GM12878 (cell line): ENCODE data around the gene ADORA2B. TPM values are rescaled to one million over a fixed set of nuclear protein-coding genes. Genes with fewer than 3 reads are reported as not detected.

Experiments used
- ASH2L ChIP-seq: fragments of 300-600, 200-600 bp; sonication (generic); IDR thresholded peaks from 2 replicates; pipeline ENCODE4 v1.6.1; 2017; ENCODE audit warnings: low read depth, mild to moderate bottlenecking, borderline replicate concordance
- NFIC ChIP-seq: IDR thresholded peaks from 2 replicates; pipeline ENCODE4 v1.6.1; 2012; ENCODE audit warnings: low read depth, mild to moderate bottlenecking, inconsistent platforms, low read length, moderate library complexity
- STAT1 ChIP-seq: fragments of 450-650 bp; conservative IDR thresholded peaks from 2 replicates; pipeline ENCODE4 v1.6.1; 2014; ENCODE audit warnings: antibody characterized with exemption, mild to moderate bottlenecking
- TARDBP ChIP-seq: IDR thresholded peaks from 2 replicates; pipeline ENCODE4 v1.6.1; 2016; ENCODE audit warnings: borderline replicate concordance
- polyA plus RNA-seq, 11 experiments: library from polyadenylated mRNA; depleted of rRNA in 4 of 11; unstranded in 6 of 11; stranded (reverse) in 5 of 11; fragments of >200 nt; fragmentation: Nextera tagmentation in 4 of 11; fragmentation: Illumina TruSeq in 1 of 11; extraction: Ambion mirVana in 4 of 11; extraction: Trizol in 1 of 11; gene quantifications; 1 replicate in 1 of 11; 2 replicates in 10 of 11; pipeline versions ENCODE4 v1.2.1 to v1.2.3, GENCODE V29; 2011 to 2016; ENCODE audit warnings: inconsistent platforms in 2 of 11, missing spikeins in 2 of 11, low read depth in 1 of 11
- total RNA-seq, 4 experiments: library from RNA; depleted of rRNA in 3 of 4; stranded (reverse); fragments of >200 nt in 3 of 4; fragmentation: Illumina TruSeq in 1 of 4; extraction: Trizol in 1 of 4; gene quantifications; 2 replicates each; pipeline versions ENCODE4 v1.2.1 to v1.2.3, GENCODE V29; 2013 to 2021
- TF ChIP-seq, protein P1 (sequence below): fragments of 450-650 bp; IDR thresholded peaks from 2 replicates; pipeline ENCODE4 v1.6.1; 2016; ENCODE audit warnings: mild to moderate bottlenecking, moderate library complexity, borderline replicate concordance
- TF ChIP-seq, protein P2 (sequence below): fragments of 450-650 bp; formaldehyde crosslinking; IDR thresholded peaks from 2 replicates; pipeline ENCODE4 v1.5.0; 2022; ENCODE audit warnings: mild to moderate bottlenecking, missing genetic modification characterization

ADORA2B gene
- total and polyA plus RNA-seq, 10 of the 15 experiments (the other 5 are each of a cell fraction or from before 2014, with no cell fraction given), result 0.05 to 0.42 (median 0.17) TPM

DNA sequence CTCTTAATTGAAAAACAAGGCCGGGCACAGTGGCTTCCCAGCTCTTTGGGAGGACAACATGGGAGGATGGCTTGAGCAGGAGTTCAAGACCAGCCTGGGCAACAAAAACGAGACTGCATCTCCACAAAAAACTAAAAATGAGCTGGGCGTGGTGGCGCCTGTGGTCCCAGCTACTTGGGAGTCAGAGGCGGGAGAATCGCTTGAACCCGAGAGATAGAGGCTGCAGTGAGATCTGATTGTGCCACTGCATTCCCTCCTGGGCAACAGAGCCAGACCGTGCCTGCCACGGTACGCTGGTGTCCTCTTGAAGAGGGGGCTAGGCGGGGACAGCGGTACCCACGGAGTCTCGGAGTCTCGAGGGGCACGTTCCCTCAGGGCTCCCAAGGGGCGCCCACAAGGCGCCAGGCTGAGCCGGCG, 27.9 kb upstream of the ADORA2B start (continued):
- TF ChIP-seq, protein P1, sequence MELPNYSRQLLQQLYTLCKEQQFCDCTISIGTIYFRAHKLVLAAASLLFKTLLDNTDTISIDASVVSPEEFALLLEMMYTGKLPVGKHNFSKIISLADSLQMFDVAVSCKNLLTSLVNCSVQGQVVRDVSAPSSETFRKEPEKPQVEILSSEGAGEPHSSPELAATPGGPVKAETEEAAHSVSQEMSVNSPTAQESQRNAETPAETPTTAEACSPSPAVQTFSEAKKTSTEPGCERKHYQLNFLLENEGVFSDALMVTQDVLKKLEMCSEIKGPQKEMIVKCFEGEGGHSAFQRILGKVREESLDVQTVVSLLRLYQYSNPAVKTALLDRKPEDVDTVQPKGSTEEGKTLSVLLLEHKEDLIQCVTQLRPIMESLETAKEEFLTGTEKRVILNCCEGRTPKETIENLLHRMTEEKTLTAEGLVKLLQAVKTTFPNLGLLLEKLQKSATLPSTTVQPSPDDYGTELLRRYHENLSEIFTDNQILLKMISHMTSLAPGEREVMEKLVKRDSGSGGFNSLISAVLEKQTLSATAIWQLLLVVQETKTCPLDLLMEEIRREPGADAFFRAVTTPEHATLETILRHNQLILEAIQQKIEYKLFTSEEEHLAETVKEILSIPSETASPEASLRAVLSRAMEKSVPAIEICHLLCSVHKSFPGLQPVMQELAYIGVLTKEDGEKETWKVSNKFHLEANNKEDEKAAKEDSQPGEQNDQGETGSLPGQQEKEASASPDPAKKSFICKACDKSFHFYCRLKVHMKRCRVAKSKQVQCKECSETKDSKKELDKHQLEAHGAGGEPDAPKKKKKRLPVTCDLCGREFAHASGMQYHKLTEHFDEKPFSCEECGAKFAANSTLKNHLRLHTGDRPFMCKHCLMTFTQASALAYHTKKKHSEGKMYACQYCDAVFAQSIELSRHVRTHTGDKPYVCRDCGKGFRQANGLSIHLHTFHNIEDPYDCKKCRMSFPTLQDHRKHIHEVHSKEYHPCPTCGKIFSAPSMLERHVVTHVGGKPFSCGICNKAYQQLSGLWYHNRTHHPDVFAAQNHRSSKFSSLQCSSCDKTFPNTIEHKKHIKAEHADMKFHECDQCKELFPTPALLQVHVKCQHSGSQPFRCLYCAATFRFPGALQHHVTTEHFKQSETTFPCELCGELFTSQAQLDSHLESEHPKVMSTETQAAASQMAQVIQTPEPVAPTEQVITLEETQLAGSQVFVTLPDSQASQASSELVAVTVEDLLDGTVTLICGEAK, result no peak
- TF ChIP-seq ASH2L, result no peak
- TF ChIP-seq STAT1, result no peak
- TF ChIP-seq NFIC, result no peak
- no peak for TF ChIP-seq TARDBP
- TF ChIP-seq, protein P2, sequence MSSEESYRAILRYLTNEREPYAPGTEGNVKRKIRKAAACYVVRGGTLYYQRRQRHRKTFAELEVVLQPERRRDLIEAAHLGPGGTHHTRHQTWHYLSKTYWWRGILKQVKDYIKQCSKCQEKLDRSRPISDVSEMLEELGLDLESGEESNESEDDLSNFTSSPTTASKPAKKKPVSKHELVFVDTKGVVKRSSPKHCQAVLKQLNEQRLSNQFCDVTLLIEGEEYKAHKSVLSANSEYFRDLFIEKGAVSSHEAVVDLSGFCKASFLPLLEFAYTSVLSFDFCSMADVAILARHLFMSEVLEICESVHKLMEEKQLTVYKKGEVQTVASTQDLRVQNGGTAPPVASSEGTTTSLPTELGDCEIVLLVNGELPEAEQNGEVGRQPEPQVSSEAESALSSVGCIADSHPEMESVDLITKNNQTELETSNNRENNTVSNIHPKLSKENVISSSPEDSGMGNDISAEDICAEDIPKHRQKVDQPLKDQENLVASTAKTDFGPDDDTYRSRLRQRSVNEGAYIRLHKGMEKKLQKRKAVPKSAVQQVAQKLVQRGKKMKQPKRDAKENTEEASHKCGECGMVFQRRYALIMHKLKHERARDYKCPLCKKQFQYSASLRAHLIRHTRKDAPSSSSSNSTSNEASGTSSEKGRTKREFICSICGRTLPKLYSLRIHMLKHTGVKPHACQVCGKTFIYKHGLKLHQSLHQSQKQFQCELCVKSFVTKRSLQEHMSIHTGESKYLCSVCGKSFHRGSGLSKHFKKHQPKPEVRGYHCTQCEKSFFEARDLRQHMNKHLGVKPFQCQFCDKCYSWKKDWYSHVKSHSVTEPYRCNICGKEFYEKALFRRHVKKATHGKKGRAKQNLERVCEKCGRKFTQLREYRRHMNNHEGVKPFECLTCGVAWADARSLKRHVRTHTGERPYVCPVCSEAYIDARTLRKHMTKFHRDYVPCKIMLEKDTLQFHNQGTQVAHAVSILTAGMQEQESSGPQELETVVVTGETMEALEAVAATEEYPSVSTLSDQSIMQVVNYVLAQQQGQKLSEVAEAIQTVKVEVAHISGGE (CRISPR knock-in tag), result no peak
